ENCODE data around the gene RNF123.

Gene RNF123

DNA sequence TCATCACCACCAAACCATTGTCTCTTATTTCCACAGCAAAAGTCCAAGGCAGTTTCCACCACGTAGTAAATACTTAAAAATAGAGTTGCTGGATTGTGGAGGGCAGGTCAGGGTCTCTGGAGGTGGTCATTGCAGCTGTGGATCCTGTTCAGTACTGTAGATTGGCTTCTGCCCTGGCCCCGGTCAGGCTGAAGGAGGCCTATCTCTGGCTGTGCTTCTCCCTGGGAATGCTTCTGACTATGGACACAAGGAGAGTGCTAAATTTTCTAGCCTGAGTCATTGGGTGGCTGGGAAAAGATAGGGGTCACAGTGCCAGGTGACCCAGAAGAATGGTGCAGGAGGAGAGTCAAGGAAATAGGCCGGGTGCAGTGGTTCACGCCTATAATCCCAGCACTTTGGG lies 60.7 kb downstream of the RNF123 start:
- no peak for DNase-seq (ENCODE audit: low spot score)

DNA sequence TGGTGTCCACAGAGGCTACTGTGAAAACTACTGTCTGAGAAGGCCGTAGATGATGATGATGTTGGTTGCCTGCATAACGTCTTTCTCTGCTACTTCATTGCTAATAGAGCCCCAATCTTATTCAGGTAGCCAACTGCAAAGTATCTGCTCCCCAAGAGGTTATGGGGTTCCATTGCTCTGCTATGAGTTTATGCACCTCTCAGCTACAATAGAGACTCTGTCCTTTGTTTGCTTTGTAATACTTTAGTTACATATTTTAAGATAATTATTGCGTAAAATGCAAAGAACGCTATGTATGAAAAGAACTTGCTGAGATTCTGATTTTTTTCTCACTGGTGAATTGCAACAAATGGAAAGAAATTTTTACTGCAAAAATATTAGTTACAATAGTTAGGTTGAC lies 62.1 kb downstream of the RNF123 start:
- no peak for DNase-seq (ENCODE audit: low spot score)

DNA sequence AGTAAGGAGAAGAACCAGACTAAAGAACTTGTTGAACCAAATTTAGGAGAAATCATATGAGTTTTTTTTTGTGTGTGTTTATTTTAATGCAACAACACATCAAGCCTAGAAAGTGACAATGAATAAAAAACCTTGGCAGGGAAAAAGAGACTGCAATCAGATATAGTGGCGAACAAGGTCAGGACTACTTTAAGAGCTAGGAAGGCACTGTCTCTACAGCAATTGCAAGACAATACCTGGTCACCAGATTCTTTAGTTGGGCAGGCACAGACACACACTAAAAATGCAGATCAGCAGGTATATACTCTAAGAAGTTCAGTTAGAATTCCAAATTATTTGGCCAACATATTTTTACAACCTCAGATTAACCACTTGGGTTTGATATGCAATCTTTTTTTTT lies 65.2 kb downstream of the RNF123 start:
- no peak for DNase-seq (ENCODE audit: low spot score)

DNA sequence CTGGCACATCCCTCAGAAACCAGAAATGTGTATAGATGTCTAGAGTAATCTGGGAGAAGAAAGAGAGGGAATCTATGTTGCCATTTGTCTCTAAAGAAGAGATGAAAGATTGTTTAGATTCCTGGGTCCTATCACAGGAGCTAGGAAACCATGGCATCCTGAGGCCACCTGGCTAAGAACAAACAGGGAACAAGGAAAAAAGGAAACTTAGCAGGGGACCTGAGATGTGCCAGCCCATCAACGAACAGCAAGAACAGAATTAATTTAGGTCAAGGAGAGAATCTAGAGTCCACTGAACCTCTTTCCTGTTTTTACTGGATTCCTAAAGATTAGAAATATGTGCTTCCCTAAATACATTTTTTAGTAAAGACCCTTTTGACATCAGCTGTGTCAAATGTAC lies 66.7 kb downstream of the RNF123 start:
- DNase-seq (ENCODE audit: low spot score) = no peak

DNA sequence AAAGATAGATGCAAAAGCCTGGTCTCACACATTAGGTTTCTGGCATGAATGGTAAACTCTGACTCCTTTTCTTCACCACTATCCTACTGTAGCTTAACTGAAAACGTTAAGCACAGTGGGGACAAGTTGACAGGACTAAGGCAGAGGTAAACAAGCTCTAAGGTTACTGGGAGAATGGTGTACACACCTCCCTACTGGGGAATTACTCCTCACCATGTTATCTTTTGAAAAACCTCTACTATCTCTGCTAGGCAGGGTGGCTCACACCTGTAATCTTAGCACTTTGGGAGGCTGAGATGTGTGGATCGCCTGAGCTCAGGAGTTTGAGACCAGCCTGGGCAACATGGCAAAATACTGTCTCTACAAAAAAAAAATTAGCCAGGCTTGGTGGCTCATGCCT lies 67.8 kb downstream of the RNF123 start:
- DNase-seq (ENCODE audit: low spot score) = no peak

DNA sequence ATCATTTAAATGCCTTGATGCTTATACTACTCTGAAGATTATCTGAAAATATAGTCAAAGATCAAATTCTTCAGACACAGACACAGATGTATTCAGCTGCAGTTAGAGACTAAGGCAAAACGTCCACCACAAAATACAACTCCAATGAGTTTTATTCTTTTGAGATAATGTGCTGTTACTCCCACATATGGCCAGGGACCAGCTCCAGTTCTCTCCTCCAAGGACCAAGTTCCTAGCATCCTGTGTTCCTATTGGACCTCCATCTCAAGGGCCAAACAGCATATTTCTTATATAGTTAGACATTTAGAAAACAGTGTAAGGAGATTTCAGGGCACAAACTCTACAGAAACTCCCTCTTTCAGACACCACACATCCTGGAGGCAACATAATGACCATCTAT lies 69.9 kb downstream of the RNF123 start:
- DNase-seq (ENCODE audit: low spot score) = no peak

DNA sequence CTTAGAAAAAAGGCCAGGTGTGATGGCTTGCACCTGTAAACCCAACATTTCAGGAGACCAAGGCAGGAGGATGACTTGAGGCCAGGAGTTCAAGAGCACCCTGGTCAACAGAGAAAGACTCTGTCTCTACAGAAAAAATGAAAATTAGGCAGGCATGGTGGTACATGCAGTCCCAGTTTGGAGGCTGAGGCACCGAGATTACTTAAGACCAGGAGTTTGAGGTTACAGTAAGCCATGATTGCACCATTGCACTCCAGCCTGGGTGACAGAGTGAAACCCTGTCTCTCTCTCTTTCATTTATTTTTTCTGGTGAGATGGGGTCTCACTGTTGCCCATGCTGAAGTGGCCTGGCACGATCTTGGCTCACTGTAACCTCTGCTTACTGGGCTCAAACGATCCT lies 72.3 kb downstream of the RNF123 start:
- no peak for DNase-seq (ENCODE audit: low spot score)

DNA sequence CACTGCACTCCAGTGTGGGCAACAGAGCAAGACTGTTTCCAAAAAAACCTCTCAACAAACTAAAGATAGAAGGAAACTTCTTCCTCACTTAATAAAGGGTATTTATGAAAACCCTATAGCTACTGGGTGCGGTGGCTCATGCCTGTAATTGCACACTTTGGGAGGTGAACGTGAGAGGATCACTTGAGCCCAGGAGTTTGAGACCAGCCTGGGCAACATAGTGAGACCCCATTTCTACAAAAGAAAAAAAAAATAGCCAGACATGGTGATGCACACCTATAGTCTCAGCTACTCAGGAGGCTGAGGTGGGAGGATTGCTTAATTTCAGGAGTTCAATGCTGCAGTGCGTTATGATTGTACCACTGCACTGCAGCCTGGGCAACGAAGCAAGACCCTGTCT lies 74.6 kb downstream of the RNF123 start:
- no peak for DNase-seq (ENCODE audit: low spot score)

DNA sequence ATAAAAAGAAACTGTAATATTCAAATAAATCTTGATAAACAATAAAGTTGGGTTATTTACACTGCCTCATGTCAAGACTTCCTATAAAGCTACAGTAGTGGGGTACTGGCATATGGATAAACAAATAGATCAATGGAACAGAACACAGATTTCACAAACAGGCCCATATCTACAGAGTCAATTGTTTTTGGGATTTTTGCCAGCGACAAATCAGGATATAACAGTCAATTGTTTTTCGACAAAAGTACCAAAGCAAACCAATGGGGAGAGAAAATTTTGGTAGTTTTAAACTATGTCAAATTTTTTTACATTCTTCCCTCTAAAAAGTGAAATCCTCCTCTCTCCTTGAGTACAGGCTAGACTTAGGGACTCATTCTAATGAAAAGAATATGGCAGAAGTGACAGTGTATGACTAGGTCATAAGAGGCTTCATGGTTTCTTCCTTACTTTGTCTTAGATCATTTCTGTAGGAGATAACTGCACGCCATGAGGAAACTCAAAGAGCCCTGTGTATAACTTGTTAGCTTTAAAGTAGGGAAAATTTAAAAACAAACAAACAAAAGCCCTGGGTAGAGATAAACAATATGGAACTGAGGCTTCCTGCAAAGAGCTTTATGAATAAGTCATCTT lies 80.0 kb downstream of the RNF123 start:
- no peak for DNase-seq (ENCODE audit: low spot score)

DNA sequence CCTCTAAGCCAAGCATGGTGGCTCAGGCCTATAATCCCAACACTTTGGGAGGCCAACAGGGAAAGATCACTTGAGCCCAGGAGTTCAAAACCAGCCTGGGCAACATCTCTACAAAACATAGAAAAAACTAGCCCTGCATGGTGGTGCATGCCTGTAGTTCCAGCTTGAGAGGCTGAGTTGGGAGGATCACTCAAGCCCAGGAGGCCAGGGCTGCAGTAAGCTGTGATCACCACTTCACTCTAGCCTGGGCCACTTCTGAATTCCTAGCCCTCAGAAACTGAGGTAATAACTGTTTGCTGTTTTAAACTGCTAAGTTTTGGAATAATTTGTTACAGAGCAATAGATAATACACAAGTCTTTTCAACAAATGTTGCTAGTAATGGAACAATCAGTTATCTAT lies 80.6 kb downstream of the RNF123 start:
- no peak for DNase-seq (ENCODE audit: low spot score)
